ENCODE measurements around the gene MSH6. TPM values are rescaled to one million over a fixed set of nuclear protein-coding genes. Genes with fewer than 3 reads are reported as not detected.

The MSH6 gene
- polyA plus RNA-seq, 1 donor (not counting 4 experiments of a cell fraction or from before 2014, with no cell fraction given), result 35.4 TPM

DNA sequence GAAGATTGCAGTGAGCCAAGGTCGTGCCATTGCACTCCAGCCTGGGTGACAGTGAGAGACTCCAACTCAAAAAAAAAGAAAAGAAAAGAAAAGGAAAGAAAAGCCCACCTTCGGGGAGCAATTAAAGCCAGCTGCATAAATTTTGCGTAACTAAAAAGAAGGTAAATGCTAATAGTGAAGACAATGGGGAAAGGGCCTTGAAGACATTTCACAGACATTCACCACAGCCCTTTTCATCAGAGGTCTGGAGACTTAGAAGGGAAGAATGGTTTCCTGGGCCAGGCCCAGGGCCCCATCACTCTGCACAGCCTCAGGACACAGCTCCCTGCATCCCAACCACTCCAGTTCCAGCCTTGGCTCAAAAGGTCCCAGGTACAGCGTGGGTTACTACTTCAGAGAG is 35.1 kb upstream of the MSH6 start:
- H3K27me3 ChIP-seq (ENCODE audit: control insufficient read depth, extremely low read depth, insufficient read depth, low read length), result no peaks in the 10 kb centered on the region
- no peak overlapping the region for H3K4me2 ChIP-seq (ENCODE audit: control insufficient read depth, extremely low read depth, insufficient read depth, low read depth, low read length)
- H3K36me3 ChIP-seq (ENCODE audit: control insufficient read depth in 2 of 2, extremely low read depth in 1 of 2, insufficient read depth in 2 of 2, low read length in 2 of 2), result no peaks in the 10 kb centered on the region
- H3K9me3 ChIP-seq (ENCODE audit: control insufficient read depth, low read depth, low read length), result peaks cover 2% of the 10 kb centered on the region
- no peak overlapping the region for H3K4me3 ChIP-seq (ENCODE audit: control insufficient read depth in 2 of 3, extremely low read depth in 1 of 3, insufficient read depth in 2 of 3, low read depth in 1 of 3, low read length in 3 of 3)
- H3K9me1 ChIP-seq (ENCODE audit: control insufficient read depth, extremely low read depth, insufficient read depth, low read length), result no peaks in the 10 kb centered on the region
- dilution Hi-C loops (cut with MboI; ENCODE audit: extremely low pct_ligation_motif_present, low sequenced_read_pairs), result no loop called here
- no peaks in the 10 kb centered on the region for H3K79me2 ChIP-seq (ENCODE audit: control insufficient read depth, insufficient read depth, low read length)
- H2AFZ ChIP-seq (ENCODE audit: control insufficient read depth, low read length), result no peak overlapping the region
- DNase-seq (ENCODE audit: low read depth, low spot score), result no peak
- H3K9ac ChIP-seq (ENCODE audit: control insufficient read depth, extremely low read depth, insufficient read depth, low read length), result no peak overlapping the region
- TF ChIP-seq, protein P1, sequence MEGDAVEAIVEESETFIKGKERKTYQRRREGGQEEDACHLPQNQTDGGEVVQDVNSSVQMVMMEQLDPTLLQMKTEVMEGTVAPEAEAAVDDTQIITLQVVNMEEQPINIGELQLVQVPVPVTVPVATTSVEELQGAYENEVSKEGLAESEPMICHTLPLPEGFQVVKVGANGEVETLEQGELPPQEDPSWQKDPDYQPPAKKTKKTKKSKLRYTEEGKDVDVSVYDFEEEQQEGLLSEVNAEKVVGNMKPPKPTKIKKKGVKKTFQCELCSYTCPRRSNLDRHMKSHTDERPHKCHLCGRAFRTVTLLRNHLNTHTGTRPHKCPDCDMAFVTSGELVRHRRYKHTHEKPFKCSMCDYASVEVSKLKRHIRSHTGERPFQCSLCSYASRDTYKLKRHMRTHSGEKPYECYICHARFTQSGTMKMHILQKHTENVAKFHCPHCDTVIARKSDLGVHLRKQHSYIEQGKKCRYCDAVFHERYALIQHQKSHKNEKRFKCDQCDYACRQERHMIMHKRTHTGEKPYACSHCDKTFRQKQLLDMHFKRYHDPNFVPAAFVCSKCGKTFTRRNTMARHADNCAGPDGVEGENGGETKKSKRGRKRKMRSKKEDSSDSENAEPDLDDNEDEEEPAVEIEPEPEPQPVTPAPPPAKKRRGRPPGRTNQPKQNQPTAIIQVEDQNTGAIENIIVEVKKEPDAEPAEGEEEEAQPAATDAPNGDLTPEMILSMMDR (optimal IDR thresholded peaks at IDR 0.05 in 1 of 3, IDR thresholded peaks at IDR 0.05 in 1 of 3, conservative IDR thresholded peaks at IDR 0.05 in 1 of 3; ENCODE audit: extremely low read depth in 1 of 3, insufficient read depth in 2 of 3, low read length in 3 of 3), result no peak
- TF ChIP-seq EZH2 (IDR thresholded peaks at IDR 0.05; ENCODE audit: low read length), result no peak
- peaks cover 10% of the 10 kb centered on the region for H3K4me1 ChIP-seq (ENCODE audit: control insufficient read depth, extremely low read depth, insufficient read depth, low read length)
- no peak overlapping the region for H3K27ac ChIP-seq (ENCODE audit: control insufficient read depth, insufficient read depth, low read length)
- no peak for FAIRE-seq
- H4K20me1 ChIP-seq (ENCODE audit: control insufficient read depth, extremely low read depth, insufficient read depth, low read length), result no peaks in the 10 kb centered on the region

DNA sequence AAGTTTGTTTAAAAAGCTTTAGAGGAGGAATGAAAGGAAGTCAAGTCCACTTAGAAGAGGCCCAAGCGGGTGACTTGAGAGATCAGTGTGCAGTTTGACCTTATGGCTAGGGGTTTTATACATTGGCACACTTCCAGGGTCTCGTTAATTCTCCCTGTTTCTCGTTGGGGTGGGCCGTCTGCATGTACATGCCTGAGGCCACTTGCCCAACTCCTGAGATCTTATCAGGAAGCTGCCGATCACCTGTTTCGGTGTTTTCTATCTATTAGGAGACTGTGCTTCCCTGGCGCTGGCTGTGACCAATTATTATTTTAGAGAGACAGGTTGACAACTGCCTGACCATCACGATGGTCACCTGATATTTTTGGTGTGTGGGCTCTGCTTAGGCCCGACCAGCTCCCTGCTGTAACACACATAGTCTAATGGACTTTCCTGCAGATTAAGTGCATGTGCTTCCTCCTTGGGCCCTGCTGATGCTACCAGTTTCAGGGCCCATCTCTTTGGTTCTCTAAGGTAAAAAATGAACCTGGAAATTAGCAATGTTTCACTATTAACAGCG is 31.0 kb upstream of the MSH6 start:
- Histone ChIP-seq H2AFZ (ENCODE audit: control insufficient read depth, low read length) (no peak overlapping the region), H3K9me1 (ENCODE audit: control insufficient read depth, extremely low read depth, insufficient read depth, low read length) (no peaks in the 10 kb centered on the region), H4K20me1 (ENCODE audit: control insufficient read depth, extremely low read depth, insufficient read depth, low read length) (no peaks in the 10 kb centered on the region), H3K27ac (ENCODE audit: control insufficient read depth, insufficient read depth, low read length) (peak overlapping the region; percentile 33), H3K4me1 (ENCODE audit: control insufficient read depth, extremely low read depth, insufficient read depth, low read length) (peaks cover 10% of the 10 kb centered on the region), H3K4me2 (ENCODE audit: control insufficient read depth, extremely low read depth, insufficient read depth, low read depth, low read length) (no peak overlapping the region), H3K36me3 (ENCODE audit: control insufficient read depth in 2 of 2, extremely low read depth in 1 of 2, insufficient read depth in 2 of 2, low read length in 2 of 2) (no peaks in the 10 kb centered on the region), H3K79me2 (ENCODE audit: control insufficient read depth, insufficient read depth, low read length) (no peaks in the 10 kb centered on the region), H3K9ac (ENCODE audit: control insufficient read depth, extremely low read depth, insufficient read depth, low read length) (peak overlapping the region; percentile 22), H3K4me3 (ENCODE audit: control insufficient read depth in 2 of 3, extremely low read depth in 1 of 3, insufficient read depth in 2 of 3, low read depth in 1 of 3, low read length in 3 of 3) (no peak overlapping the region), H3K9me3 (ENCODE audit: control insufficient read depth, low read depth, low read length) (peaks cover 2% of the 10 kb centered on the region), H3K27me3 (ENCODE audit: control insufficient read depth, extremely low read depth, insufficient read depth, low read length) (no peaks in the 10 kb centered on the region)
- TF ChIP-seq EZH2 (IDR thresholded peaks at IDR 0.05; ENCODE audit: low read length), result no peak
- TF ChIP-seq, protein P1 (optimal IDR thresholded peaks at IDR 0.05 in 1 of 3, IDR thresholded peaks at IDR 0.05 in 1 of 3, conservative IDR thresholded peaks at IDR 0.05 in 1 of 3; ENCODE audit: extremely low read depth in 1 of 3, insufficient read depth in 2 of 3, low read length in 3 of 3), result no peak
- FAIRE-seq (no peak), DNase-seq (ENCODE audit: low read depth, low spot score) (no peak)
- dilution Hi-C loops (cut with MboI; ENCODE audit: extremely low pct_ligation_motif_present, low sequenced_read_pairs), result no loop called here
